LNCaP clone FGC (cell line): Measurements from ENCODE around the gene CEP135.
"Not testable (repeated sequence)": the region's sequence is repeated elsewhere in the genome, so short reads cannot be mapped to it uniquely, and the experiment has no call there.

Source experiments
- DNase-seq: peaks from one replicate; pipeline ENCODE4 v3.0.0-alpha.2; 2011; ENCODE audit warnings: low read depth
- H3K4me3 ChIP-seq: 2 replicates; pipeline ENCODE4 v1.5.1; 2011; ENCODE audit warnings: mild to moderate bottlenecking, low read depth, low read length, control low read depth
- CTCF ChIP-seq: IDR thresholded peaks from 2 replicates; pipeline ENCODE4 v1.5.1; 2012; ENCODE audit warnings: mild to moderate bottlenecking; ENCODE audit not compliant: control insufficient read depth, insufficient read depth; ENCODE audit errors: extremely low read depth

CEP135 gene

GRCh38 chr4:56058555-56058954 lies 109.8 kb downstream of the CEP135 start:
- TF ChIP-seq CTCF = no peak

GRCh38 chr4:56060036-56060435 lies 111.3 kb downstream of the CEP135 start:
- no peak for DNase-seq
- no peak overlapping the region for H3K4me3 ChIP-seq
- TF ChIP-seq CTCF = no peak

More at GRCh38 chr4:56058555-56058954, 109.8 kb downstream of the CEP135 start:
- H3K4me3 ChIP-seq = no peak overlapping the region
- no peak for DNase-seq

DNA sequence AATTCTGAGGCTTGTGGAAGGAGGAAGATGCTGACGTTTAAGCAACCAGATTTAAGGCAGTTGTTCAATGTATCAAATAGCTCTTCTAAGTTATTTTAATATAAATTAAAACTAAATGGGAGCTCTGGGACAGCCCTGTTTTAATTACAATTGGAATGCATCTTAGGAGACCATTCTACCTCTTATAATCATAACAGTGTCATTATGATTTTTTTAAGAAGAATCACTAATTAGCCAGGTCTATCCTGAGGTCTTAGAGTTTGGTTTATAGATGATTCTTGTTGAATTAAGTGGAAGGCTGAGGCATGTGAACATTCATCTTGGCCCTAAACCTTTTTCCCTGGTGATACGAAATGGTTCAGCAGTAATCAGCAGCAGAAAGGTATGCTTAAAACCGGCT lies 113.4 kb downstream of the CEP135 start:
- no peak overlapping the region for H3K4me3 ChIP-seq
- DNase-seq = no peak
- TF ChIP-seq CTCF = no peak

GRCh38 chr4:56062526-56063145 lies 113.9 kb downstream of the CEP135 start:
- TF ChIP-seq CTCF = no peak
- no peak overlapping the region for H3K4me3 ChIP-seq
- DNase-seq = no peak

DNA sequence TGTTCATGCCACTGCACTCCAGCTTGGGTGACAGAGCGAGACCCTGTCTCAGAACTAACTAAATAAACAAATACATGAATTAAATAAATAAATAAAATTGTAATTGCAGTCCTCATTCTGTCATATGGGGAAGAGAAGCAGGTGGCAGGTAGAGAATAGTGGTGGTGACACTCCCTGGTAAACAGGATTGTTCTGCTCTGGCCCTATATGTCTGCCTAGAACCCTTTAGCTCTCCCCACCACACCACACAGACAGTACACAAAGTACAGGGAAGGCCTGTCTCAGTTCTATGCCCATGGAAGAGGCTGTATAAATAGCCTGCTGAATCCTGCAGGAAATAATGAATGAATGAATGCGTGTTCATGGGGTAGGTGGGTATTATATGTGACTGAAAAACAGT lies 117.7 kb downstream of the CEP135 start:
- no peak for DNase-seq
- no peak for TF ChIP-seq CTCF
- H3K4me3 ChIP-seq = no peak overlapping the region

DNA sequence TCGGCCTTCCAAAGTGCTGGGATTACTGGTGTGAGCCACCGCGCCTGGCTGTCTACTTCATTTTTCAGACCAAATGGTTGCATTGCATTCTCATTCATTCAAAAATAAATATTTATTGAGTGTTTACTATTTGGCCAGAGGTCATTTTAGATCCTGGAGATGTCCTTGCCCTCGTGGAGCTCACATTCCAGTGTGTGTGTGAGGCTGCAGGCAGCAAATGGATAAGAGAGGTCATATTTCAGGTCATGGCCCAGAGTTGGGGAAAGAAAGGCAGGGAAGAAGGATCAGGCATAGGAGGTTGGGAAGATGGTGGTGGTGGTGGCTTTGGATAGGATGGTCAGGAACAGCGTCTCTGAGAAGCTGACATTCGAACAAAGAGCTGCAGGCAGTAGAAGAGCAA lies 119.1 kb downstream of the CEP135 start:
- H3K4me3 ChIP-seq = no peak overlapping the region
- no peak for DNase-seq
- no peak for TF ChIP-seq CTCF

DNA sequence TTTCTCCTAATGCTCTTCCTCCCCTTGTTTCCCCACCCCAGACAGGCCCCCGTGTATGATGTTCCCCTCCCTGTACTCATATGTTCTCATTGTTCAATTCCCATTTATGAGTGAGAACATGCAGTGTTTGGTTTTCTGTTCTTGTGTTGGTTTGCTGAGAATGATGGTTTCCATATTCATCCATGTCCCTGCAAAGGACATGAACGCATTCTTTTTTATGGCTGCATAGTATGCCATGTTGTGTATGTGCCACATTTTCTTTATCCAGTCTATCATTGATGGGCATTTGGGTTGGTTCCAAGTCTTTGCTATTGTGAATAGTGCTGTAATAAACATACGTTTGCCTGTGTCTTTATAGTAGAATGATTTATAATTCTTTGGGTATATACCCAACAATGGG lies 124.0 kb downstream of the CEP135 start:
- not testable (repeated sequence) for H3K4me3 ChIP-seq, DNase-seq

DNA sequence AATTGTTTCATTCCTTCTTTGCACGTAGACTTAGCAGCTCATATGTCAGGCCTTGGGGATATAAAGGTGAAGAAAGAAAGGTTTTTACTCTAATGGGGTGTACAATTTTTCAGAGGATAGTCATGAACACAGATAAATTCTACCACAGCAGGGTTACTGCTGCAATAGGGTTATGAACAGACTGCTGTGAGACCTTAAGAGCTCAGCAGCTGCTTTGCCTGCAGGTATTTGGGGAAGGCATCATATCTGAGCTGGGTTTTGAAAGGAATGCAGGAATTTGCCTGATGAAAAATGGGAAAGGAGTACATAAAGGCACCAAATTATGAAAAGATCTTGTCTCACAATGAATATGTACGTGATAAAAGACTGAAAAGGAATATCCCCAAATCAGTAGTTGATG lies 128.9 kb downstream of the CEP135 start:
- TF ChIP-seq CTCF = no peak
- no peak overlapping the region for H3K4me3 ChIP-seq
- DNase-seq = no peak
